H54 (cell line): ENCODE results near the gene POU3F3.

Experiments used
- DNase-seq: peaks from one replicate; pipeline ENCODE4 v3.0.0; 2011; ENCODE audit warnings: low spot score, mixed read lengths; ENCODE audit not compliant: insufficient read length
- FAIRE-seq: peaks from 3 replicates; lab custom pipeline; 2011; peaks lifted over from hg19 to GRCh38; lab: Jason Lieb, UNC
- POLR2A ChIP-seq: IDR thresholded peaks from 2 replicates; pipeline ENCODE4 v1.6.1; 2011; ENCODE audit warnings: low read depth, mild to moderate bottlenecking, low read length

POU3F3 gene

GRCh38 chr2:104861351-104862057, 7.6 kb downstream of the POU3F3 start:
- DNase-seq (no peak), FAIRE-seq (no peak)
- no peak for TF ChIP-seq POLR2A

GRCh38 chr2:104862058-104862941, 8.4 kb downstream of the POU3F3 start:
- FAIRE-seq (no peak), DNase-seq (no peak)
- no peak for TF ChIP-seq POLR2A

- no peak for TF ChIP-seq POLR2A
- FAIRE-seq = no peak
- no peak for DNase-seq
These were observed 9.2 kb downstream of the POU3F3 start for GRCh38 chr2:104863146-104863467.

- TF ChIP-seq POLR2A = no peak
- DNase-seq = no peak
- FAIRE-seq = no peak
These were observed 9.8 kb downstream of the POU3F3 start for GRCh38 chr2:104863468-104864279.

- FAIRE-seq (no peak), DNase-seq (no peak)
- TF ChIP-seq POLR2A = no peak
These were observed 10.6 kb downstream of the POU3F3 start for GRCh38 chr2:104864280-104865095.

- TF ChIP-seq POLR2A = no peak
- DNase-seq = no peak
- FAIRE-seq = no peak
These were observed 11.2 kb downstream of the POU3F3 start for GRCh38 chr2:104865096-104865470.

- FAIRE-seq = no peak
- TF ChIP-seq POLR2A = no peak
- DNase-seq = no peak
These were observed 12.4 kb downstream of the POU3F3 start for GRCh38 chr2:104866122-104866864.

- no peak for TF ChIP-seq POLR2A
- no peak for FAIRE-seq
- no peak for DNase-seq
These were observed 13.2 kb downstream of the POU3F3 start for GRCh38 chr2:104866883-104867812.

GRCh38 chr2:104867813-104868504, 14.0 kb downstream of the POU3F3 start:
- TF ChIP-seq POLR2A = no peak
- DNase-seq (no peak), FAIRE-seq (no peak)

- TF ChIP-seq POLR2A = no peak
- DNase-seq (no peak), FAIRE-seq (no peak)
These were observed 14.6 kb downstream of the POU3F3 start for GRCh38 chr2:104868505-104868866.
